H1 (cell line): ENCODE data around the gene NPFFR1. TPM values are rescaled to one million over a fixed set of nuclear protein-coding genes. Genes with fewer than 3 reads are reported as not detected.

Experiments
- CTCF ChIA-PET: fragments of 300-600 bp; sonication (Branson Sonifier 250); formaldehyde crosslinking; loops from one replicate; lab custom pipeline; 2021; ENCODE audit not compliant: partially characterized antibody; lab: Charles Lee
- POLR2A ChIA-PET: fragments of 300-600 bp; sonication (Branson Sonifier 250); formaldehyde crosslinking; loops from one replicate; lab custom pipeline; 2021; ENCODE audit warnings: inconsistent platforms; ENCODE audit not compliant: partially characterized antibody; lab: Charles Lee
- DNase-seq, 2 experiments: peaks; one replicate each; pipeline versions ENCODE4 v3.0.0 to v3.0.0-alpha.2; 2010 to 2022; ENCODE audit warnings: low spot score in 2 of 2, low read depth in 1 of 2, mixed read lengths in 1 of 2
- FAIRE-seq: peaks from 2 replicates; lab custom pipeline; 2011; peaks lifted over from hg19 to GRCh38; lab: Jason Lieb, UNC
- H2AFZ ChIP-seq: 2 replicates; pipeline ENCODE4 v1.8.1; 2012; ENCODE audit warnings: low read length, inconsistent platforms
- H2AK5ac ChIP-seq: 2 replicates; pipeline ENCODE4 v1.6.1; 2013; ENCODE audit warnings: low read depth, low read length
- H2BK120ac ChIP-seq: replicated peaks from 2 replicates; pipeline ENCODE3; 2013; ENCODE audit warnings: low read depth, low read length, inconsistent platforms
- H2BK12ac ChIP-seq: 2 replicates; pipeline ENCODE4 v1.6.1; 2013; ENCODE audit warnings: low read depth, low read length
- H2BK15ac ChIP-seq: 2 replicates; pipeline ENCODE4 v1.6.1; 2013; ENCODE audit warnings: low read length
- H2BK20ac ChIP-seq: 2 replicates; pipeline ENCODE4 v1.6.1; 2013; ENCODE audit warnings: low read length
- H2BK5ac ChIP-seq: 2 replicates; pipeline ENCODE4 v1.6.1; 2013; ENCODE audit warnings: low read depth, low read length
- H3K14ac ChIP-seq: 2 replicates; pipeline ENCODE4 v1.6.1; 2013; ENCODE audit warnings: inconsistent platforms; ENCODE audit not compliant: insufficient read length
- H3K18ac ChIP-seq: 2 replicates; pipeline ENCODE4 v1.6.1; 2013; ENCODE audit warnings: low read length; ENCODE audit errors: extremely low read depth
- H3K23ac ChIP-seq: 2 replicates; pipeline ENCODE4 v1.6.1; 2013; ENCODE audit warnings: inconsistent platforms; ENCODE audit not compliant: insufficient read length
- H3K23me2 ChIP-seq: 2 replicates; pipeline ENCODE4 v1.6.1; 2013; ENCODE audit warnings: low read depth, low read length
- H3K27ac ChIP-seq: 2 replicates; pipeline ENCODE4 v1.6.1; 2011; ENCODE audit warnings: low read depth, low read length, inconsistent platforms
- H3K27me3 ChIP-seq, 4 experiments: replicated peaks in 1 of 4; 1 replicate in 1 of 4; 2 replicates in 3 of 4; pipeline versions ENCODE4 v1.6.1 to v1.8.1; 2011 to 2013; ENCODE audit warnings: low read length in 3 of 4, mild to moderate bottlenecking in 3 of 4, inconsistent platforms in 2 of 4, mixed read lengths in 2 of 4, moderate library complexity in 1 of 4; ENCODE audit not compliant: control insufficient read depth in 3 of 4, insufficient read depth in 3 of 4; ENCODE audit errors: extremely low read depth in 1 of 4
- H3K36me3 ChIP-seq, 4 experiments: 2 replicates each; pipeline versions ENCODE4 v1.6.1 to v1.8.1; 2011 to 2013; ENCODE audit warnings: mild to moderate bottlenecking in 4 of 4, low read length in 3 of 4, moderate library complexity in 2 of 4, control low read depth in 1 of 4, inconsistent platforms in 1 of 4; ENCODE audit not compliant: insufficient read depth in 4 of 4, control insufficient read depth in 2 of 4
- H3K4ac ChIP-seq: replicated peaks from 2 replicates; pipeline ENCODE3; 2013; ENCODE audit warnings: low read length, low read depth, mixed read lengths, inconsistent platforms; ENCODE audit not compliant: insufficient read length
- H3K4me1 ChIP-seq, 4 experiments: replicated peaks in 1 of 4; 1 replicate in 1 of 4; 2 replicates in 3 of 4; pipeline versions ENCODE4 v1.6.1 to v1.8.1; 2011 to 2013; ENCODE audit warnings: low read length in 3 of 4, inconsistent platforms in 2 of 4, mixed read lengths in 1 of 4; ENCODE audit not compliant: insufficient read depth in 4 of 4, control insufficient read depth in 3 of 4
- H3K4me2 ChIP-seq, 2 experiments: 2 replicates each; pipeline versions ENCODE4 v1.6.1 to v1.8.1; 2011 to 2013; ENCODE audit warnings: low read depth in 2 of 2, low read length in 2 of 2, control low read depth in 1 of 2, inconsistent platforms in 1 of 2, mild to moderate bottlenecking in 1 of 2; ENCODE audit not compliant: insufficient read depth in 1 of 2
- H3K4me3 ChIP-seq, 4 experiments: fragments of 200-600, 300-600 bp in 1 of 4; sonication (generic), shearing (Covaris generic), sonication (Bioruptor Twin) in 1 of 4; 2 replicates each; pipeline versions ENCODE4 v1.5.1 to v1.8.1; 2011 to 2016; ENCODE audit warnings: low read length in 4 of 4, low read depth in 3 of 4, control low read depth in 2 of 4, inconsistent platforms in 2 of 4, mild to moderate bottlenecking in 2 of 4, mixed read lengths in 1 of 4, moderate library complexity in 1 of 4; ENCODE audit not compliant: insufficient read depth in 2 of 4; ENCODE audit errors: extremely low read depth in 1 of 4
- H3K56ac ChIP-seq: replicated peaks from 2 replicates; pipeline ENCODE3; 2013; ENCODE audit warnings: low read depth, mild to moderate bottlenecking, mixed read lengths, low read length, inconsistent platforms; ENCODE audit not compliant: insufficient read length
- H3K79me1 ChIP-seq: 2 replicates; pipeline ENCODE4 v1.6.1; 2013; ENCODE audit warnings: low read depth, low read length, control low read depth
- H3K79me2 ChIP-seq, 2 experiments: 2 replicates each; pipeline versions ENCODE4 v1.6.1 to v1.8.1; 2012 to 2013; ENCODE audit warnings: low read length in 2 of 2, mild to moderate bottlenecking in 2 of 2, inconsistent platforms in 1 of 2; ENCODE audit not compliant: insufficient read depth in 2 of 2, control insufficient read depth in 1 of 2
- H3K9ac ChIP-seq, 4 experiments: replicated peaks in 1 of 4; 1 replicate in 1 of 4; 2 replicates in 3 of 4; pipeline versions ENCODE4 v1.6.1 to v1.8.1; 2011 to 2013; ENCODE audit warnings: low read depth in 3 of 4, low read length in 3 of 4, control low read depth in 2 of 4, mild to moderate bottlenecking in 2 of 4, moderate library complexity in 2 of 4, inconsistent platforms in 1 of 4; ENCODE audit errors: extremely low read depth in 1 of 4
- H3K9me3 ChIP-seq, 2 experiments: 2 replicates each; pipeline versions ENCODE4 v1.6.1 to v1.8.1; 2012 to 2013; ENCODE audit warnings: mild to moderate bottlenecking in 2 of 2, moderate library complexity in 2 of 2, control low read depth in 1 of 2, inconsistent platforms in 1 of 2, low read depth in 1 of 2, low read length in 1 of 2, mixed read lengths in 1 of 2; ENCODE audit not compliant: insufficient read depth in 2 of 2
- H4K20me1 ChIP-seq, 2 experiments: replicated peaks in 1 of 2; 2 replicates each; pipeline versions ENCODE3 to v1.8.1; 2011 to 2013; ENCODE audit warnings: inconsistent platforms in 2 of 2, low read length in 2 of 2, mild to moderate bottlenecking in 1 of 2; ENCODE audit not compliant: insufficient read depth in 2 of 2, control insufficient read depth in 1 of 2
- H4K5ac ChIP-seq: 2 replicates; pipeline ENCODE4 v1.6.1; 2013; ENCODE audit warnings: low read length, low read depth, mixed read lengths, inconsistent platforms; ENCODE audit not compliant: insufficient read length
- H4K8ac ChIP-seq: 2 replicates; pipeline ENCODE4 v1.8.0; 2013; ENCODE audit warnings: mild to moderate bottlenecking, moderate library complexity, low read length, inconsistent platforms; ENCODE audit not compliant: insufficient read depth; ENCODE audit errors: extremely low read depth
- H4K91ac ChIP-seq: replicated peaks from 2 replicates; pipeline ENCODE3; 2013; ENCODE audit warnings: low read length, mixed read lengths, inconsistent platforms; ENCODE audit not compliant: insufficient read length
- ASH2L ChIP-seq: fragments of 200-600, 300-600 bp; sonication (generic); IDR thresholded peaks from one replicate; pipeline ENCODE4 v1.7.1; 2017; ENCODE audit warnings: low read length
- ATF2 ChIP-seq: IDR thresholded peaks from 2 replicates; pipeline ENCODE4 v1.6.1; 2012; ENCODE audit warnings: low read length, inconsistent platforms
- CHD1 ChIP-seq: IDR thresholded peaks from 2 replicates; pipeline ENCODE4 v1.6.1; 2012; ENCODE audit warnings: low read depth, low read length, improper control_type of control experiment
- POLR2A ChIP-seq, 2 experiments: IDR thresholded peaks; 1 replicate in 1 of 2; 2 replicates in 1 of 2; pipeline ENCODE4 v1.6.1; 2011; ENCODE audit warnings: low read depth in 2 of 2, low read length in 2 of 2, mild to moderate bottlenecking in 2 of 2; ENCODE audit errors: control extremely low read depth in 1 of 2
- POLR2AphosphoS5 ChIP-seq: IDR thresholded peaks from 2 replicates; pipeline ENCODE4 v1.6.1; 2011; ENCODE audit warnings: low read depth, low read length
- RNF2 ChIP-seq: fragments of 200-900, 300-1000 bp; sonication (generic); IDR thresholded peaks from 2 replicates; pipeline ENCODE4 v1.7.1; 2016; ENCODE audit warnings: borderline replicate concordance, low read depth, mild to moderate bottlenecking, antibody characterized with exemption, low read length; ENCODE audit not compliant: poor library complexity, severe bottlenecking; ENCODE audit errors: missing control alignments
- SIN3A ChIP-seq, 2 experiments: IDR thresholded peaks in 1 of 2; conservative IDR thresholded peaks in 1 of 2; 2 replicates each; pipeline ENCODE4 v1.6.1; 2011 to 2012; ENCODE audit warnings: low read length in 2 of 2, improper control_type of control experiment in 1 of 2, low read depth in 1 of 2, mild to moderate bottlenecking in 1 of 2
- SIRT6 ChIP-seq: IDR thresholded peaks from one replicate; pipeline ENCODE4 v1.7.1; 2012; ENCODE audit warnings: low read length, inconsistent platforms
- SP2 ChIP-seq: IDR thresholded peaks from 2 replicates; pipeline ENCODE4 v1.6.1; 2012; ENCODE audit warnings: mild to moderate bottlenecking, low read length, inconsistent platforms
- SUZ12 ChIP-seq: fragments of 200-600 bp; sonication (generic); IDR thresholded peaks from 2 replicates; pipeline ENCODE4 v1.6.1; 2012; ENCODE audit warnings: mild to moderate bottlenecking, inconsistent platforms, low read length, moderate library complexity, mixed read lengths
- USF2 ChIP-seq: IDR thresholded peaks from 2 replicates; pipeline ENCODE4 v1.6.1; 2011; ENCODE audit warnings: low read length, improper control_type of control experiment
- WGBS, 2 experiments: shearing (Covaris generic) in 1 of 2; methylation state at CpG; one replicate each; pipeline versions ENCODE4 v1.1.6 to v1.1.7; 2013 to 2015; ENCODE audit warnings: low lambda C conversion rate in 2 of 2, mixed read lengths in 2 of 2, inconsistent platforms in 1 of 2, low coverage in 1 of 2, missing lambda C conversion rate in 1 of 2; ENCODE audit not compliant: insufficient replicate concordance in 2 of 2, insufficient coverage in 1 of 2, insufficient read length in 1 of 2; ENCODE audit errors: extremely low coverage in 1 of 2, missing lambda C conversion rate in 1 of 2; 5-methylcytosine and 5-hydroxymethylcytosine counted together
- polyA plus RNA-seq, 7 experiments: library from polyadenylated mRNA; depleted of rRNA in 3 of 7; stranded (reverse) in 5 of 7; unstranded in 2 of 7; fragments of >200 nt in 5 of 7; fragments of 200-250 nt in 2 of 7; gene quantifications; 1 replicate in 5 of 7; 2 replicates in 1 of 7; 4 replicates in 1 of 7; pipeline versions ENCODE4 v1.2.1 to v1.2.3, GENCODE V29; 2011 to 2013; ENCODE audit warnings: missing spikeins in 2 of 7, mixed read lengths in 2 of 7
- total RNA-seq: library from RNA; stranded (reverse); fragmentation: NEBNext Ultra II Directional; extraction: Animal tissue kit (Norgen Biotek cat#: 25700); gene quantifications from 2 replicates; pipeline ENCODE4 v1.2.1, GENCODE V29; 2021

NPFFR1 gene
- total and polyA plus RNA-seq, 2 of the 8 experiments (the other 6 are each of a cell fraction or from before 2014, with no cell fraction given): 0.02 to 0.06 TPM

- no peak overlapping the region for H3K4me2 ChIP-seq
- no peaks in the 10 kb centered on the region for H3K27me3 ChIP-seq
- no peak overlapping the region for H3K27ac ChIP-seq
- H3K36me3 ChIP-seq: no peaks in the 10 kb centered on the region
- H2BK12ac ChIP-seq: no peak overlapping the region
- DNase-seq (no peak), FAIRE-seq (no peak)
- H3K56ac ChIP-seq: no peak overlapping the region
- no peaks in the 10 kb centered on the region for H3K79me2 ChIP-seq
- H3K18ac ChIP-seq: no peak overlapping the region
- no peak overlapping the region for H4K5ac ChIP-seq
- H3K23ac ChIP-seq: no peak overlapping the region
- H2BK120ac ChIP-seq: no peak overlapping the region
- no peak overlapping the region for H2BK20ac ChIP-seq
- H2BK15ac ChIP-seq: no peak overlapping the region
- no peak overlapping the region for H2AK5ac ChIP-seq
- ChIA-PET POLR2A (no interaction called here), CTCF (interaction anchor here (0.6 to 17.4 kb wide), 17 partner anchors 8 to 325 kb away, joined by 3 to 329 read pairs (median 6); no protein-coding TSS in a partner anchor)
- no peaks in the 10 kb centered on the region for H3K9me3 ChIP-seq
- H2AFZ ChIP-seq: no peak overlapping the region
- no peak for TF ChIP-seq ATF2
- no peak for TF ChIP-seq CHD1
- TF ChIP-seq SIN3A (conservative IDR thresholded peaks at IDR 0.05 in 1 of 2, IDR thresholded peaks at IDR 0.05 in 1 of 2; ENCODE audit: low read depth in 1 of 2, low read length in 2 of 2): no peak
- TF ChIP-seq POLR2A (IDR thresholded peaks at IDR 0.05; ENCODE audit: control extremely low read depth in 1 of 2, low read depth in 2 of 2, low read length in 2 of 2): no peak
- no peak for TF ChIP-seq SUZ12
- TF ChIP-seq SP2: no peak
- TF ChIP-seq RNF2: no peak
- TF ChIP-seq SIRT6: no peak
- TF ChIP-seq ASH2L: no peak
- TF ChIP-seq USF2: no peak
- no peak for TF ChIP-seq POLR2AphosphoS5
- H3K4me1 ChIP-seq: 0 out of 7 replicates have a peak, but pooled peaks cover 0 to 5% (median 0%) of the 10 kb centered on the region in 4 experiments
- H3K14ac ChIP-seq: no peak overlapping the region
- H2BK5ac ChIP-seq: no peak overlapping the region
- WGBS, 2 experiments: 85% methylated on average over 3 of the region's 3 CpGs; no CpG with 5 or more reads in 1 of the 2 experiments
- no peaks in the 10 kb centered on the region for H4K20me1 ChIP-seq
- no peaks in the 10 kb centered on the region for H3K23me2 ChIP-seq
- no peak overlapping the region for H4K8ac ChIP-seq
- H4K91ac ChIP-seq: no peak overlapping the region
- H3K9ac ChIP-seq: no peak overlapping the region
- no peaks in the 10 kb centered on the region for H3K79me1 ChIP-seq
- H3K4me3 ChIP-seq: no peak overlapping the region
- H3K4ac ChIP-seq: no peak overlapping the region
Measured at GRCh38 chr10:70269741-70270140, 14.1 kb downstream of the NPFFR1 start.
